GM12878 (cell line): ENCODE data around the gene NPIPA3. TPM values are rescaled to one million over a fixed set of nuclear protein-coding genes. Genes with fewer than 3 reads are reported as not detected.

Experiments
- ATAC-seq: fragments of 200-7000 bp; cut with Tn5 transposase; 3 replicates; pipeline ENCODE4 v1.9.1; 2020; ENCODE audit warnings: mild to moderate bottlenecking, moderate library complexity
- BruUV-seq: library from RNA; stranded (reverse); fragments of 400-500 nt; replicated peaks from 2 replicates; lab custom pipeline; 2021; lab: Mats Ljungman, UMichigan
- CTCF ChIA-PET: fragments of 300-600 bp; sonication (Branson Sonifier 250); formaldehyde crosslinking; extraction: SDS; loops from one replicate; lab custom pipeline; 2021; ENCODE audit warnings: inconsistent platforms; lab: Yijun Ruan, JAX
- POLR2A ChIA-PET: fragments of 350-600 bp; formaldehyde crosslinking; extraction: SDS; loops from one replicate; lab custom pipeline; 2021; ENCODE audit warnings: inconsistent platforms; lab: Charles Lee
- RAD21 ChIA-PET: fragments of 300-600 bp; sonication (Branson Sonifier 250); formaldehyde crosslinking; loops from one replicate; lab custom pipeline; 2023; ENCODE audit warnings: antibody characterized with exemption; ENCODE audit not compliant: unreplicated experiment; lab: Charles Lee
- SMC1A ChIA-PET: fragments of 300-600 bp; sonication (Branson Sonifier 250); formaldehyde crosslinking; loops from one replicate; lab custom pipeline; 2023; ENCODE audit not compliant: unreplicated experiment, uncharacterized antibody; lab: Charles Lee
- DNase-seq: peaks from one replicate; pipeline ENCODE4 v3.0.0-alpha.2; 2011; ENCODE audit warnings: low read depth, low spot score
- FAIRE-seq: peaks from 3 replicates; lab custom pipeline; 2011; peaks lifted over from hg19 to GRCh38; lab: Jason Lieb, UNC
- H2AFZ ChIP-seq: 2 replicates; pipeline ENCODE4 v1.6.0; 2011; ENCODE audit warnings: low read depth, low read length, control low read depth; ENCODE audit not compliant: control insufficient read depth
- H3K27ac ChIP-seq: 2 replicates; pipeline ENCODE4 v1.5.1; 2011; ENCODE audit warnings: control low read depth; ENCODE audit not compliant: control insufficient read depth, insufficient read depth
- H3K27me3 ChIP-seq, 2 experiments: replicated peaks in 1 of 2; 2 replicates each; pipeline versions ENCODE4 v1.6.0 to v1.6.1; 2011; ENCODE audit warnings: low read length in 1 of 2; ENCODE audit not compliant: control insufficient read depth in 2 of 2, insufficient read depth in 2 of 2
- H3K36me3 ChIP-seq, 2 experiments: 2 replicates each; pipeline ENCODE4 v1.5.1; 2011; ENCODE audit warnings: low read length in 1 of 2; ENCODE audit not compliant: control insufficient read depth in 2 of 2, insufficient read depth in 2 of 2
- H3K4me1 ChIP-seq: 2 replicates; pipeline ENCODE4 v1.6.1; 2011; ENCODE audit warnings: mild to moderate bottlenecking, low read length, moderate library complexity, mixed read lengths; ENCODE audit not compliant: control insufficient read depth, insufficient read depth
- H3K4me2 ChIP-seq: 2 replicates; pipeline ENCODE4 v1.6.0; 2011; ENCODE audit warnings: control low read depth; ENCODE audit not compliant: control insufficient read depth, insufficient read depth
- H3K4me3 ChIP-seq: fragments of 200-600 bp; sonication (generic); 2 replicates; pipeline ENCODE4 v1.5.1; 2016
- H3K79me2 ChIP-seq: 2 replicates; pipeline ENCODE4 v1.6.0; 2011; ENCODE audit warnings: low read length; ENCODE audit not compliant: control insufficient read depth, insufficient read depth
- H3K9ac ChIP-seq: 2 replicates; pipeline ENCODE4 v1.8.0; 2011; ENCODE audit warnings: low read length, control low read depth, mixed read lengths; ENCODE audit not compliant: control insufficient read depth, insufficient read depth
- H3K9me3 ChIP-seq: replicated peaks from 3 replicates; pipeline ENCODE4 v1.5.1; 2011; ENCODE audit warnings: mild to moderate bottlenecking, low read length; ENCODE audit not compliant: control insufficient read depth, insufficient read depth
- H4K20me1 ChIP-seq: 2 replicates; pipeline ENCODE4 v1.6.0; 2011; ENCODE audit not compliant: control insufficient read depth, insufficient read depth
- MYC ChIP-seq: IDR thresholded peaks from 2 replicates; pipeline ENCODE4 v1.6.1; 2011; ENCODE audit warnings: mild to moderate bottlenecking, low read length, moderate library complexity, inconsistent platforms; ENCODE audit not compliant: insufficient read depth, insufficient replicate concordance, insufficient read length, severe bottlenecking
- PAX8 ChIP-seq: fragments of 450-650 bp; IDR thresholded peaks from 2 replicates; pipeline ENCODE4 v1.6.1; 2017; ENCODE audit warnings: mild to moderate bottlenecking, moderate library complexity
- RBBP5 ChIP-seq: fragments of 200-600 bp; sonication (generic); conservative IDR thresholded peaks from 2 replicates; pipeline ENCODE4 v1.6.1; 2016
- SP1 ChIP-seq: IDR thresholded peaks from one replicate; pipeline ENCODE4 v1.6.1; 2011; ENCODE audit warnings: low read depth, low read length
- STAT1 ChIP-seq: fragments of 450-650 bp; conservative IDR thresholded peaks from 2 replicates; pipeline ENCODE4 v1.6.1; 2014; ENCODE audit warnings: antibody characterized with exemption, mild to moderate bottlenecking
- YBX1 ChIP-seq: fragments of 450-650 bp; IDR thresholded peaks from 2 replicates; pipeline ENCODE4 v1.6.1; 2016; ENCODE audit warnings: antibody characterized with exemption
- ZNF384 ChIP-seq: IDR thresholded peaks from 2 replicates; pipeline ENCODE4 v1.6.1; 2012; ENCODE audit warnings: low read depth, mild to moderate bottlenecking, low read length, improper control_type of control experiment, borderline replicate concordance
- WGBS: methylation state at CpG from one replicate; pipeline ENCODE4 v1.1.6; 2016; ENCODE audit warnings: low lambda C conversion rate; ENCODE audit not compliant: insufficient replicate concordance, insufficient coverage; ENCODE audit errors: missing lambda C conversion rate; 5-methylcytosine and 5-hydroxymethylcytosine counted together
- in situ Hi-C: fragments of 300-500 bp; cut with MboI; formaldehyde crosslinking; loops from 9 replicates; pipeline ENCODE4 v1.14.3; 2018; ENCODE audit warnings: mixed read lengths
- intact Hi-C: fragments of 100-400 bp; cut with micrococcal nuclease; formaldehyde crosslinking; loops from one replicate; pipeline ENCODE4 v1.14.2; 2022; ENCODE audit not compliant: unreplicated experiment
- polyA plus RNA-seq, 11 experiments: library from polyadenylated mRNA; depleted of rRNA in 4 of 11; unstranded in 6 of 11; stranded (reverse) in 5 of 11; fragments of >200 nt; fragmentation: Nextera tagmentation in 4 of 11; fragmentation: Illumina TruSeq in 1 of 11; extraction: Ambion mirVana in 4 of 11; extraction: Trizol in 1 of 11; gene quantifications; 1 replicate in 1 of 11; 2 replicates in 10 of 11; pipeline versions ENCODE4 v1.2.1 to v1.2.3, GENCODE V29; 2011 to 2016; ENCODE audit warnings: inconsistent platforms in 2 of 11, missing spikeins in 2 of 11, low read depth in 1 of 11
- total RNA-seq, 4 experiments: library from RNA; depleted of rRNA in 3 of 4; stranded (reverse); fragments of >200 nt in 3 of 4; fragmentation: Illumina TruSeq in 1 of 4; extraction: Trizol in 1 of 4; gene quantifications; 2 replicates each; pipeline versions ENCODE4 v1.2.1 to v1.2.3, GENCODE V29; 2013 to 2021
- TF ChIP-seq, protein P1 (sequence below): fragments of 450-650 bp; formaldehyde crosslinking; IDR thresholded peaks from 2 replicates; pipeline ENCODE4 v1.5.0; 2022; ENCODE audit warnings: mild to moderate bottlenecking, missing genetic modification characterization
- TF ChIP-seq, protein P2 (sequence below): fragments of 450-650 bp; conservative IDR thresholded peaks from 2 replicates; pipeline ENCODE4 v1.6.1; 2017; ENCODE audit warnings: mild to moderate bottlenecking, moderate library complexity
- TF ChIP-seq, protein P3 (sequence below): IDR thresholded peaks from 2 replicates; pipeline ENCODE4 v1.6.1; 2011; ENCODE audit warnings: low read depth, low read length, improper control_type of control experiment, borderline replicate concordance
- TF ChIP-seq, protein P4 (sequence below): fragments of 150-350 bp; IDR thresholded peaks from 2 replicates; pipeline ENCODE4 v1.6.1; 2016; ENCODE audit warnings: low read depth, low read length

The NPIPA3 gene
- total and polyA plus RNA-seq, 10 of the 15 experiments (the other 5 are each of a cell fraction or from before 2014, with no cell fraction given) = 0.37 to 1.4 (median 0.85) TPM; not detected in 1

DNA sequence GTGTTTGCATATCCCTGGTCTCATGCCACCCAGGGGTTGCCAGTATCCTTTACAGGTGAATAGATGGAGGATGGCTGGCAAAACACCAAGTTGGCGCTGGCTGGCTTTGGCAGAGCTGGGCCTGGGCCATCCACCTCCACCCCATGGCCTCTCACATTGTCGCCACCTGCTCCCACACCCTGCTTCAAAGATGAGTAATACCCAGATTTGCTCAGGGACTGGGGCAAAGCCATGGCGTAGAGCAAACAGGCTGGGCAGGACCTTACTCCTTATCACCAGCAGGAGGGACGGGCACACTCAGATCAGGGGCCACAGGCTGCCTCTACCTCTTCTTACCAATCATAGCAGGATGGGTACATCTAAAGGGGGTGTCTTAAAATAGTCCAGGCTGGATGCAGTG, 33.4 kb upstream of the NPIPA3 start:
- RAD21 ChIA-PET = no interaction called here
- TF ChIP-seq SP1 (no peak), RBBP5 (no peak), STAT1 (no peak), YBX1 (no peak), PAX8 (no peak), ZNF384 (no peak), MYC (no peak)
- TF ChIP-seq, protein P1, sequence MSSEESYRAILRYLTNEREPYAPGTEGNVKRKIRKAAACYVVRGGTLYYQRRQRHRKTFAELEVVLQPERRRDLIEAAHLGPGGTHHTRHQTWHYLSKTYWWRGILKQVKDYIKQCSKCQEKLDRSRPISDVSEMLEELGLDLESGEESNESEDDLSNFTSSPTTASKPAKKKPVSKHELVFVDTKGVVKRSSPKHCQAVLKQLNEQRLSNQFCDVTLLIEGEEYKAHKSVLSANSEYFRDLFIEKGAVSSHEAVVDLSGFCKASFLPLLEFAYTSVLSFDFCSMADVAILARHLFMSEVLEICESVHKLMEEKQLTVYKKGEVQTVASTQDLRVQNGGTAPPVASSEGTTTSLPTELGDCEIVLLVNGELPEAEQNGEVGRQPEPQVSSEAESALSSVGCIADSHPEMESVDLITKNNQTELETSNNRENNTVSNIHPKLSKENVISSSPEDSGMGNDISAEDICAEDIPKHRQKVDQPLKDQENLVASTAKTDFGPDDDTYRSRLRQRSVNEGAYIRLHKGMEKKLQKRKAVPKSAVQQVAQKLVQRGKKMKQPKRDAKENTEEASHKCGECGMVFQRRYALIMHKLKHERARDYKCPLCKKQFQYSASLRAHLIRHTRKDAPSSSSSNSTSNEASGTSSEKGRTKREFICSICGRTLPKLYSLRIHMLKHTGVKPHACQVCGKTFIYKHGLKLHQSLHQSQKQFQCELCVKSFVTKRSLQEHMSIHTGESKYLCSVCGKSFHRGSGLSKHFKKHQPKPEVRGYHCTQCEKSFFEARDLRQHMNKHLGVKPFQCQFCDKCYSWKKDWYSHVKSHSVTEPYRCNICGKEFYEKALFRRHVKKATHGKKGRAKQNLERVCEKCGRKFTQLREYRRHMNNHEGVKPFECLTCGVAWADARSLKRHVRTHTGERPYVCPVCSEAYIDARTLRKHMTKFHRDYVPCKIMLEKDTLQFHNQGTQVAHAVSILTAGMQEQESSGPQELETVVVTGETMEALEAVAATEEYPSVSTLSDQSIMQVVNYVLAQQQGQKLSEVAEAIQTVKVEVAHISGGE (CRISPR knock-in tag) = no peak
- TF ChIP-seq, protein P2, sequence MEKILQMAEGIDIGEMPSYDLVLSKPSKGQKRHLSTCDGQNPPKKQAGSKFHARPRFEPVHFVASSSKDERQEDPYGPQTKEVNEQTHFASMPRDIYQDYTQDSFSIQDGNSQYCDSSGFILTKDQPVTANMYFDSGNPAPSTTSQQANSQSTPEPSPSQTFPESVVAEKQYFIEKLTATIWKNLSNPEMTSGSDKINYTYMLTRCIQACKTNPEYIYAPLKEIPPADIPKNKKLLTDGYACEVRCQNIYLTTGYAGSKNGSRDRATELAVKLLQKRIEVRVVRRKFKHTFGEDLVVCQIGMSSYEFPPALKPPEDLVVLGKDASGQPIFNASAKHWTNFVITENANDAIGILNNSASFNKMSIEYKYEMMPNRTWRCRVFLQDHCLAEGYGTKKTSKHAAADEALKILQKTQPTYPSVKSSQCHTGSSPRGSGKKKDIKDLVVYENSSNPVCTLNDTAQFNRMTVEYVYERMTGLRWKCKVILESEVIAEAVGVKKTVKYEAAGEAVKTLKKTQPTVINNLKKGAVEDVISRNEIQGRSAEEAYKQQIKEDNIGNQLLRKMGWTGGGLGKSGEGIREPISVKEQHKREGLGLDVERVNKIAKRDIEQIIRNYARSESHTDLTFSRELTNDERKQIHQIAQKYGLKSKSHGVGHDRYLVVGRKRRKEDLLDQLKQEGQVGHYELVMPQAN = no peak
- TF ChIP-seq, protein P3, sequence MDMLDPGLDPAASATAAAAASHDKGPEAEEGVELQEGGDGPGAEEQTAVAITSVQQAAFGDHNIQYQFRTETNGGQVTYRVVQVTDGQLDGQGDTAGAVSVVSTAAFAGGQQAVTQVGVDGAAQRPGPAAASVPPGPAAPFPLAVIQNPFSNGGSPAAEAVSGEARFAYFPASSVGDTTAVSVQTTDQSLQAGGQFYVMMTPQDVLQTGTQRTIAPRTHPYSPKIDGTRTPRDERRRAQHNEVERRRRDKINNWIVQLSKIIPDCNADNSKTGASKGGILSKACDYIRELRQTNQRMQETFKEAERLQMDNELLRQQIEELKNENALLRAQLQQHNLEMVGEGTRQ = no peak
- TF ChIP-seq, protein P4, sequence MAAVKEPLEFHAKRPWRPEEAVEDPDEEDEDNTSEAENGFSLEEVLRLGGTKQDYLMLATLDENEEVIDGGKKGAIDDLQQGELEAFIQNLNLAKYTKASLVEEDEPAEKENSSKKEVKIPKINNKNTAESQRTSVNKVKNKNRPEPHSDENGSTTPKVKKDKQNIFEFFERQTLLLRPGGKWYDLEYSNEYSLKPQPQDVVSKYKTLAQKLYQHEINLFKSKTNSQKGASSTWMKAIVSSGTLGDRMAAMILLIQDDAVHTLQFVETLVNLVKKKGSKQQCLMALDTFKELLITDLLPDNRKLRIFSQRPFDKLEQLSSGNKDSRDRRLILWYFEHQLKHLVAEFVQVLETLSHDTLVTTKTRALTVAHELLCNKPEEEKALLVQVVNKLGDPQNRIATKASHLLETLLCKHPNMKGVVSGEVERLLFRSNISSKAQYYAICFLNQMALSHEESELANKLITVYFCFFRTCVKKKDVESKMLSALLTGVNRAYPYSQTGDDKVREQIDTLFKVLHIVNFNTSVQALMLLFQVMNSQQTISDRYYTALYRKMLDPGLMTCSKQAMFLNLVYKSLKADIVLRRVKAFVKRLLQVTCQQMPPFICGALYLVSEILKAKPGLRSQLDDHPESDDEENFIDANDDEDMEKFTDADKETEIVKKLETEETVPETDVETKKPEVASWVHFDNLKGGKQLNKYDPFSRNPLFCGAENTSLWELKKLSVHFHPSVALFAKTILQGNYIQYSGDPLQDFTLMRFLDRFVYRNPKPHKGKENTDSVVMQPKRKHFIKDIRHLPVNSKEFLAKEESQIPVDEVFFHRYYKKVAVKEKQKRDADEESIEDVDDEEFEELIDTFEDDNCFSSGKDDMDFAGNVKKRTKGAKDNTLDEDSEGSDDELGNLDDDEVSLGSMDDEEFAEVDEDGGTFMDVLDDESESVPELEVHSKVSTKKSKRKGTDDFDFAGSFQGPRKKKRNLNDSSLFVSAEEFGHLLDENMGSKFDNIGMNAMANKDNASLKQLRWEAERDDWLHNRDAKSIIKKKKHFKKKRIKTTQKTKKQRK = no peak

More for the DNA sequence above, 33.4 kb upstream of the NPIPA3 start:
- WGBS = 62% methylated on average over 4 of the region's 4 CpGs
- SMC1A ChIA-PET = no interaction called here
- no peaks in the 10 kb centered on the region for H3K27me3 ChIP-seq
- H3K9ac ChIP-seq = no peak overlapping the region
- no peak overlapping the region for H2AFZ ChIP-seq
- H3K79me2 ChIP-seq = no peaks in the 10 kb centered on the region
- peaks cover 9 to 16% of the 10 kb centered on the region in 2 experiments; a peak in 3 of 4 replicates for H3K36me3 ChIP-seq
- intact Hi-C loops = no loop called here
- no peak overlapping the region for H3K4me2 ChIP-seq
- peaks cover 9% of the 10 kb centered on the region for H3K4me1 ChIP-seq
- in situ Hi-C loops = no loop called here
- no peaks in the 10 kb centered on the region for H3K9me3 ChIP-seq
- H3K27ac ChIP-seq = no peak overlapping the region
- ATAC-seq (no peak; the same call in 2 of the 3 replicates), DNase-seq (no peak), FAIRE-seq (no peak)
- no peak overlapping the region for H3K4me3 ChIP-seq
- POLR2A ChIA-PET = no interaction called here
- BruUV-seq = no TSS peak
- CTCF ChIA-PET = no interaction called here
- H4K20me1 ChIP-seq = no peaks in the 10 kb centered on the region
